Measurements from ENCODE around the gene PHAF1. TPM values are rescaled to one million over a fixed set of nuclear protein-coding genes. Genes with fewer than 3 reads are reported as not detected.

Gene PHAF1
- total and polyA plus RNA-seq, 9 of the 15 experiments (the other 6 are each of a cell fraction or from before 2014, with no cell fraction given) = 5.1 to 25.4 (median 13.8) TPM

DNA sequence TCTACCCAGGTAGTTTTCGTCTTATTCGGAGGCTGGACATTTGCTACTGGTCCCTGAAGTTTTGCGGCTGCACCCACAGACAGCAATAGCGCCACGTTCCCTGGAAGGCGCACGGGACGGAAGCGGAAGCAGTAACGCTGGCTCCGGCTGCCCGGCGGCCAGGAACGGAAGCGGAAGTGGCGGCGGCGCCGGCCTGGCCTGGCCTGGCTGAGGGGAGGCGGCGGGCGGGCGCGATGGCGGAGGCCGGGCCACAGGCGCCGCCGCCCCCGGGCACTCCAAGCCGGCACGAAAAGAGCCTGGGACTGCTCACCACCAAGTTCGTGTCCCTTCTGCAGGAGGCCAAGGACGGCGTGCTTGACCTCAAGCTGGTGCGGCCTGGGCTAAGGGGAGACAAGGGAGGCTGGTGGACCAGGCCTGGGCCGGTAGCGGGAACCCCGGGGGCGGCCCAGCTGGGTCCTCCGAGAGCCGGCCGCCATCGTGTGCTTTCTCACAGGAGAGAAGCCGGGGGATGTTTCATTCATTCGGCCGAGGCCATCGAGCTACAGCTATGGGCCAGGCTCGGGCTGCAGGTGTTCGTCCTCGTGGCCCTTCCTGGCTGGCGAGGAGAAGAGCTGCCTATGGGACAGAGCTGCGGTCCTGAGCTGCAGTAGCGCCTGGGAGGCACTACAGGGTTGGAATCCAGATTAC, 82.4 kb downstream of the PHAF1 start, which contains the start of gene E2F4:
E2F4 (plus strand) TSS at position 161 of the 687 bp plus-strand sequence; CDS start at position 234, 73 bp downstream.
- Histone ChIP-seq H3K4me2 (ENCODE audit: insufficient read depth, low read length) (peak within 1 kb of the TSS; percentile 97), H3K79me2 (ENCODE audit: control insufficient read depth, insufficient read depth, low read length) (peaks cover 46% of the 10 kb centered on the region), H3K36me3 (ENCODE audit: control insufficient read depth, insufficient read depth, low read length) (peaks cover 44% of the 10 kb centered on the region), H3K9me3 (replicated peaks; ENCODE audit: control insufficient read depth, insufficient read depth, low read depth, low read length) (no peaks in the 10 kb centered on the region), H3K4me3 (peak within 1 kb of the TSS; percentile 83), H3K9ac (ENCODE audit: insufficient read depth in 1 of 2, low read depth in 2 of 2, low read length in 2 of 2) (peak within 1 kb of the TSS; percentile 88 to 95), H3K9me1 (ENCODE audit: control insufficient read depth, insufficient read depth, low read length) (no peaks in the 10 kb centered on the region), H3K4me1 (replicated peaks in 1 of 2; ENCODE audit: control insufficient read depth in 2 of 2, insufficient read depth in 2 of 2, low read length in 2 of 2) (peaks cover 38 to 69% of the 10 kb centered on the region in 2 experiments), H4K20me1 (replicated peaks; ENCODE audit: control insufficient read depth, insufficient read depth, low read length) (no peaks in the 10 kb centered on the region), H3K27me3 (ENCODE audit: control insufficient read depth in 2 of 2, insufficient read depth in 2 of 2, low read length in 2 of 2) (no peaks in the 10 kb centered on the region), H3K27ac (ENCODE audit: extremely low read depth, low read depth, low read length) (peak within 1 kb of the TSS; percentile 63), H2AFZ (ENCODE audit: low read depth, low read length) (peak within 1 kb of the TSS; percentile 88)
- 0% methylated on average over 39 of the region's 54 CpGs for whole genome bisulfite sequencing (ENCODE audit: insufficient coverage, low coverage, missing lambda C conversion rate)
- ChIA-PET POLR2A (interaction anchor here (0.7 to 1.1 kb wide), 3 partner anchors 15 to 480 kb away, joined by 3 to 4 read pairs (median 3); no protein-coding TSS in a partner anchor), CTCF (ENCODE audit: low intra/inter-chr PET ratio) (no interaction called here)
- BruUV-seq (replicated peaks) = TSS peak; percentile 67
- in situ Hi-C loops (cut with MboI) (no loop called here), intact Hi-C loops (cut with micrococcal nuclease) (loop anchor here (2.0 to 5.0 kb wide), 2 partner anchors 35 to 55 kb away; partner anchors contain the start of genes FHOD1 and TMEM208)
- DNase-seq (ENCODE audit: extremely low read depth in 1 of 4, low spot score in 3 of 4) (peak; percentile 88 to 96 (median 90)), ATAC-seq (peak; percentile 98), FAIRE-seq (peak; percentile 98)
- TF ChIP-seq MAFG (tag; conservative IDR thresholded peaks at IDR 0.05) (no peak), ESRRA (IDR thresholded peaks at IDR 0.05; ENCODE audit: borderline replicate concordance, low read depth) (peak; percentile 77; the same call in 1 of the 2 replicates), MED1 (CRISPR knock-in tag; IDR thresholded peaks at IDR 0.05; ENCODE audit: borderline replicate concordance) (no peak), CTBP1 (IDR thresholded peaks at IDR 0.05; ENCODE audit: borderline replicate concordance) (peak; percentile 54), ZNF551 (CRISPR knock-in tag; IDR thresholded peaks at IDR 0.05) (no peak), MTA1 (IDR thresholded peaks at IDR 0.05; ENCODE audit: borderline replicate concordance) (no peak), ZNF184 (CRISPR knock-in tag; IDR thresholded peaks at IDR 0.05) (no peak), HMG20B (CRISPR knock-in tag; IDR thresholded peaks at IDR 0.05) (no peak), SAFB (IDR thresholded peaks at IDR 0.05; ENCODE audit: borderline replicate concordance, low read depth, low read length) (no peak), ARID2 (IDR thresholded peaks at IDR 0.05) (no peak)
- TF ChIP-seq, protein P1, sequence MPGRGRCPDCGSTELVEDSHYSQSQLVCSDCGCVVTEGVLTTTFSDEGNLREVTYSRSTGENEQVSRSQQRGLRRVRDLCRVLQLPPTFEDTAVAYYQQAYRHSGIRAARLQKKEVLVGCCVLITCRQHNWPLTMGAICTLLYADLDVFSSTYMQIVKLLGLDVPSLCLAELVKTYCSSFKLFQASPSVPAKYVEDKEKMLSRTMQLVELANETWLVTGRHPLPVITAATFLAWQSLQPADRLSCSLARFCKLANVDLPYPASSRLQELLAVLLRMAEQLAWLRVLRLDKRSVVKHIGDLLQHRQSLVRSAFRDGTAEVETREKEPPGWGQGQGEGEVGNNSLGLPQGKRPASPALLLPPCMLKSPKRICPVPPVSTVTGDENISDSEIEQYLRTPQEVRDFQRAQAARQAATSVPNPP (IDR thresholded peaks at IDR 0.05; ENCODE audit: borderline replicate concordance, insufficient read depth, insufficient read length) = no peak
- TF ChIP-seq, protein P2, sequence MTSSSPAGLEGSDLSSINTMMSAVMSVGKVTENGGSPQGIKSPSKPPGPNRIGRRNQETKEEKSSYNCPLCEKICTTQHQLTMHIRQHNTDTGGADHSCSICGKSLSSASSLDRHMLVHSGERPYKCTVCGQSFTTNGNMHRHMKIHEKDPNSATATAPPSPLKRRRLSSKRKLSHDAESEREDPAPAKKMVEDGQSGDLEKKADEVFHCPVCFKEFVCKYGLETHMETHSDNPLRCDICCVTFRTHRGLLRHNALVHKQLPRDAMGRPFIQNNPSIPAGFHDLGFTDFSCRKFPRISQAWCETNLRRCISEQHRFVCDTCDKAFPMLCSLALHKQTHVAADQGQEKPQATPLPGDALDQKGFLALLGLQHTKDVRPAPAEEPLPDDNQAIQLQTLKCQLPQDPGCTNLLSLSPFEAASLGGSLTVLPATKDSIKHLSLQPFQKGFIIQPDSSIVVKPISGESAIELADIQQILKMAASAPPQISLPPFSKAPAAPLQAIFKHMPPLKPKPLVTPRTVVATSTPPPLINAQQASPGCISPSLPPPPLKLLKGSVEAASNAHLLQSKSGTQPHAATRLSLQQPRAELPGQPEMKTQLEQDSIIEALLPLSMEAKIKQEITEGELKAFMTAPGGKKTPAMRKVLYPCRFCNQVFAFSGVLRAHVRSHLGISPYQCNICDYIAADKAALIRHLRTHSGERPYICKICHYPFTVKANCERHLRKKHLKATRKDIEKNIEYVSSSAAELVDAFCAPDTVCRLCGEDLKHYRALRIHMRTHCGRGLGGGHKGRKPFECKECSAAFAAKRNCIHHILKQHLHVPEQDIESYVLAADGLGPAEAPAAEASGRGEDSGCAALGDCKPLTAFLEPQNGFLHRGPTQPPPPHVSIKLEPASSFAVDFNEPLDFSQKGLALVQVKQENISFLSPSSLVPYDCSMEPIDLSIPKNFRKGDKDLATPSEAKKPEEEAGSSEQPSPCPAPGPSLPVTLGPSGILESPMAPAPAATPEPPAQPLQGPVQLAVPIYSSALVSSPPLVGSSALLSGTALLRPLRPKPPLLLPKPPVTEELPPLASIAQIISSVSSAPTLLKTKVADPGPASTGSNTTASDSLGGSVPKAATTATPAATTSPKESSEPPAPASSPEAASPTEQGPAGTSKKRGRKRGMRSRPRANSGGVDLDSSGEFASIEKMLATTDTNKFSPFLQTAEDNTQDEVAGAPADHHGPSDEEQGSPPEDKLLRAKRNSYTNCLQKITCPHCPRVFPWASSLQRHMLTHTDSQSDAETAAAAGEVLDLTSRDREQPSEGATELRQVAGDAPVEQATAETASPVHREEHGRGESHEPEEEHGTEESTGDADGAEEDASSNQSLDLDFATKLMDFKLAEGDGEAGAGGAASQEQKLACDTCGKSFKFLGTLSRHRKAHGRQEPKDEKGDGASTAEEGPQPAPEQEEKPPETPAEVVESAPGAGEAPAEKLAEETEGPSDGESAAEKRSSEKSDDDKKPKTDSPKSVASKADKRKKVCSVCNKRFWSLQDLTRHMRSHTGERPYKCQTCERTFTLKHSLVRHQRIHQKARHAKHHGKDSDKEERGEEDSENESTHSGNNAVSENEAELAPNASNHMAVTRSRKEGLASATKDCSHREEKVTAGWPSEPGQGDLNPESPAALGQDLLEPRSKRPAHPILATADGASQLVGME (CRISPR knock-in tag; IDR thresholded peaks at IDR 0.05) = no peak
- TF ChIP-seq, protein P3, sequence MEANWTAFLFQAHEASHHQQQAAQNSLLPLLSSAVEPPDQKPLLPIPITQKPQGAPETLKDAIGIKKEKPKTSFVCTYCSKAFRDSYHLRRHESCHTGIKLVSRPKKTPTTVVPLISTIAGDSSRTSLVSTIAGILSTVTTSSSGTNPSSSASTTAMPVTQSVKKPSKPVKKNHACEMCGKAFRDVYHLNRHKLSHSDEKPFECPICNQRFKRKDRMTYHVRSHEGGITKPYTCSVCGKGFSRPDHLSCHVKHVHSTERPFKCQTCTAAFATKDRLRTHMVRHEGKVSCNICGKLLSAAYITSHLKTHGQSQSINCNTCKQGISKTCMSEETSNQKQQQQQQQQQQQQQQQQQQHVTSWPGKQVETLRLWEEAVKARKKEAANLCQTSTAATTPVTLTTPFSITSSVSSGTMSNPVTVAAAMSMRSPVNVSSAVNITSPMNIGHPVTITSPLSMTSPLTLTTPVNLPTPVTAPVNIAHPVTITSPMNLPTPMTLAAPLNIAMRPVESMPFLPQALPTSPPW (CRISPR knock-in tag; IDR thresholded peaks at IDR 0.05) = peak; percentile 52

All from K562 (cell line).